Right cardiac atrium (tissue), 5 donors: ENCODE data around the gene RPGR. TPM values are rescaled to one million over a fixed set of nuclear protein-coding genes. Genes with fewer than 3 reads are reported as not detected.

Source experiments
- ATAC-seq, 2 donors: fragments of 200-7000 bp; cut with Tn5 transposase; one replicate each; pipeline versions ENCODE4 v1.8.0 to v1.9.1; 2020; ENCODE audit warnings: moderate library complexity in 2 of 2, mild to moderate bottlenecking in 1 of 2
- DNase-seq, 3 donors: peaks; one replicate each; pipeline ENCODE4 v3.0.0-alpha.2; 2020
- H3K27ac ChIP-seq: one replicate; pipeline ENCODE4 v1.5.1; 2013; ENCODE audit warnings: mild to moderate bottlenecking, low read length, control low read depth, moderate library complexity
- H3K27me3 ChIP-seq: one replicate; pipeline ENCODE4 v1.6.1; 2013; ENCODE audit not compliant: control insufficient read depth, insufficient read depth
- H3K4me1 ChIP-seq: one replicate; pipeline ENCODE4 v1.6.1; 2013; ENCODE audit warnings: low read length; ENCODE audit not compliant: control insufficient read depth, insufficient read depth
- H3K4me3 ChIP-seq: one replicate; pipeline ENCODE4 v1.5.1; 2013; ENCODE audit warnings: low read length, control low read depth
- H3K9me3 ChIP-seq: one replicate; pipeline ENCODE4 v1.6.1; 2013; ENCODE audit warnings: low read length; ENCODE audit not compliant: control insufficient read depth
- WGBS: extraction: QIAGEN DNeasy Blood & Tissue Kit; methylation state at CpG from one replicate; pipeline ENCODE4 v1.1.7; 2013; 5-methylcytosine and 5-hydroxymethylcytosine counted together
- intact Hi-C, 4 donors: fragments of 100-400 bp; cut with DNase I; formaldehyde crosslinking; loops; one replicate each; pipeline versions ENCODE4 v1.11.0 to v1.14.0; 2022 to 2023
- polyA plus RNA-seq: library from polyadenylated mRNA; stranded (reverse); fragments of 200-250 nt; gene quantifications from one replicate; pipeline ENCODE4 v1.2.3, GENCODE V29; 2013
- total RNA-seq, 4 donors: library from RNA; stranded (reverse); fragmentation: NEBNext Ultra II Directional; extraction: Animal tissue kit (Norgen Biotek cat#: 25700); gene quantifications; one replicate each; pipeline ENCODE4 v1.2.1, GENCODE V29; 2021
- donor health status: healthy with polysubstance abuse.
- donor health status: DM: no; HTN: yes; CAD: no.
- donor health status: DM: no; HTN: no; CAD: no.
- donor health status: DM: no; HTN: yes; CAD: no; lungs with severe emphysema.
- donor health status: DM: yes; HTN: yes; CAD: no.

Gene RPGR
- total and polyA plus RNA-seq, 5 donors = 4.2 to 10.9 (median 8.4) TPM

GRCh38 chrX:38320819-38321218, 6.5 kb downstream of the RPGR start:
- ATAC-seq (no peak), DNase-seq (no peak)
- WGBS = 93% methylated on average over 5 of the region's 5 CpGs
- Histone ChIP-seq H3K4me1 (peaks cover 1% of the 10 kb centered on the region), H3K9me3 (no peaks in the 10 kb centered on the region), H3K27me3 (no peaks in the 10 kb centered on the region), H3K27ac (no peak overlapping the region), H3K4me3 (no peak overlapping the region)
- intact Hi-C loops = no loop called here

- no peak for DNase-seq
- Histone ChIP-seq H3K4me3 (no peak overlapping the region), H3K27ac (no peak overlapping the region), H3K9me3 (no peaks in the 10 kb centered on the region), H3K4me1 (no peaks in the 10 kb centered on the region), H3K27me3 (no peaks in the 10 kb centered on the region)
- ATAC-seq = no peak
- intact Hi-C loops = no loop called here
- 81% methylated on average over 4 of the region's 4 CpGs for WGBS
Measured at GRCh38 chrX:38318606-38319005, 8.7 kb downstream of the RPGR start.

- H3K4me3 ChIP-seq = no peak overlapping the region
- DNase-seq (no peak), ATAC-seq (no peak)
- 81% methylated on average over 3 of the region's 3 CpGs for WGBS
- H3K4me1 ChIP-seq = no peaks in the 10 kb centered on the region
- no peak overlapping the region for H3K27ac ChIP-seq
- H3K27me3 ChIP-seq = no peaks in the 10 kb centered on the region
- no peaks in the 10 kb centered on the region for H3K9me3 ChIP-seq
- intact Hi-C loops = no loop called here
Measured at GRCh38 chrX:38318196-38318595, 9.1 kb downstream of the RPGR start.

GRCh38 chrX:38315186-38315585, 12.1 kb downstream of the RPGR start:
- no peaks in the 10 kb centered on the region for H3K27me3 ChIP-seq

GRCh38 chrX:38313190-38313589, 14.1 kb downstream of the RPGR start:
- whole genome bisulfite sequencing = 97% methylated on average over 4 of the region's 4 CpGs
- ATAC-seq = no peak
- no peaks in the 10 kb centered on the region for H3K27me3 ChIP-seq
- no peak overlapping the region for H3K27ac ChIP-seq
- intact Hi-C loops = no loop called here
- H3K9me3 ChIP-seq = no peaks in the 10 kb centered on the region
- H3K4me3 ChIP-seq = no peak overlapping the region
- DNase-seq = no peak
- no peaks in the 10 kb centered on the region for H3K4me1 ChIP-seq

More at GRCh38 chrX:38315186-38315585, 12.1 kb downstream of the RPGR start:
- Histone ChIP-seq H3K27ac (no peak overlapping the region), H3K9me3 (no peaks in the 10 kb centered on the region), H3K4me1 (no peaks in the 10 kb centered on the region), H3K4me3 (no peak overlapping the region)
- no peak for ATAC-seq
- 98% methylated on average over 7 of the region's 7 CpGs for WGBS
- no peak for DNase-seq
- intact Hi-C loops = no loop called here

GRCh38 chrX:38312436-38312835, 14.9 kb downstream of the RPGR start:
- no peaks in the 10 kb centered on the region for H3K27me3 ChIP-seq
- ATAC-seq = no peak
- H3K4me3 ChIP-seq = no peak overlapping the region
- no peaks in the 10 kb centered on the region for H3K9me3 ChIP-seq
- no peak overlapping the region for H3K27ac ChIP-seq
- H3K4me1 ChIP-seq = no peaks in the 10 kb centered on the region
- 93% methylated on average over 4 of the region's 4 CpGs for WGBS
- intact Hi-C loops = no loop called here
- no peak for DNase-seq

- H3K4me1 ChIP-seq = no peaks in the 10 kb centered on the region
- no peak for DNase-seq
- no peaks in the 10 kb centered on the region for H3K9me3 ChIP-seq
- ATAC-seq = no peak
- H3K27me3 ChIP-seq = no peaks in the 10 kb centered on the region
- H3K27ac ChIP-seq = no peak overlapping the region
- H3K4me3 ChIP-seq = no peak overlapping the region
- intact Hi-C loops = no loop called here
- 95% methylated on average over 2 of the region's 2 CpGs for WGBS
Measured at GRCh38 chrX:38311743-38312142, 15.6 kb downstream of the RPGR start.

GRCh38 chrX:38305971-38306370, 21.3 kb downstream of the RPGR start:
- Histone ChIP-seq H3K27ac (no peak overlapping the region), H3K27me3 (no peaks in the 10 kb centered on the region), H3K4me3 (no peak overlapping the region), H3K9me3 (no peaks in the 10 kb centered on the region), H3K4me1 (no peaks in the 10 kb centered on the region)
- intact Hi-C loops = no loop called here
- ATAC-seq (peak; percentile 48 to 63), DNase-seq (no peak)
- 47% methylated on average over 3 of the region's 3 CpGs for WGBS

GRCh38 chrX:38304010-38304409, 23.3 kb downstream of the RPGR start:
- 47% methylated on average over 4 of the region's 4 CpGs for WGBS

GRCh38 chrX:38293741-38294140, 33.6 kb downstream of the RPGR start:
- H3K27me3 ChIP-seq = no peaks in the 10 kb centered on the region
- H3K4me3 ChIP-seq = no peak overlapping the region
- no peak for ATAC-seq
- intact Hi-C loops = no loop called here
- WGBS = 68% methylated on average over 2 of the region's 2 CpGs
- H3K27ac ChIP-seq = no peak overlapping the region
- no peaks in the 10 kb centered on the region for H3K4me1 ChIP-seq
- no peak for DNase-seq
- no peaks in the 10 kb centered on the region for H3K9me3 ChIP-seq

More at GRCh38 chrX:38304010-38304409, 23.3 kb downstream of the RPGR start:
- Histone ChIP-seq H3K4me3 (no peak overlapping the region), H3K4me1 (no peaks in the 10 kb centered on the region), H3K27ac (no peak overlapping the region), H3K27me3 (no peaks in the 10 kb centered on the region), H3K9me3 (no peaks in the 10 kb centered on the region)
- intact Hi-C loops = no loop called here
- DNase-seq = no peak
- ATAC-seq = no peak

GRCh38 chrX:38287674-38288073, 39.6 kb downstream of the RPGR start:
- no peaks in the 10 kb centered on the region for H3K27me3 ChIP-seq
- DNase-seq (no peak), ATAC-seq (no peak)
- H3K4me3 ChIP-seq = no peak overlapping the region
- H3K4me1 ChIP-seq = no peaks in the 10 kb centered on the region
- no peak overlapping the region for H3K27ac ChIP-seq
- intact Hi-C loops = loop anchor here in 2 of 4 donors (10.0 kb wide), 1 partner anchor 93 kb away; no protein-coding TSS in a partner anchor
- WGBS = 95% methylated on average over 5 of the region's 5 CpGs
- H3K9me3 ChIP-seq = no peaks in the 10 kb centered on the region

- Histone ChIP-seq H3K4me3 (no peak overlapping the region), H3K4me1 (no peaks in the 10 kb centered on the region), H3K9me3 (no peaks in the 10 kb centered on the region), H3K27ac (no peak overlapping the region), H3K27me3 (no peaks in the 10 kb centered on the region)
- intact Hi-C loops = loop anchor here in 2 of 4 donors (10.0 kb wide), 1 partner anchor 91 kb away; no protein-coding TSS in a partner anchor
- ATAC-seq = no peak
- DNase-seq = no peak
- 96% methylated on average over 1 of the region's 1 CpG for WGBS
Measured at GRCh38 chrX:38285649-38286048, 41.7 kb downstream of the RPGR start.
